Liver (tissue), 9 donors: Measurements from ENCODE around the gene DAPK1. TPM values are rescaled to one million over a fixed set of nuclear protein-coding genes. Genes with fewer than 3 reads are reported as not detected.
A peak's percentile ranks its signal among the peaks of the same experiment; 100 is the strongest.

Experiments used
- DNase-seq: peaks from one replicate; pipeline ENCODE4 v3.0.0-alpha.2; 2017; ENCODE audit warnings: low spot score
- H3K27ac ChIP-seq, 2 donors: one replicate each; pipeline ENCODE4 v1.7.0; 2013; ENCODE audit warnings: inconsistent platforms in 2 of 2, low read length in 2 of 2, control low read depth in 1 of 2, low read depth in 1 of 2, mild to moderate bottlenecking in 1 of 2
- H3K27me3 ChIP-seq, 4 donors: one replicate each; pipeline versions ENCODE4 v1.6.1 to v1.7.0; 2013; ENCODE audit warnings: low read length in 3 of 4, inconsistent platforms in 1 of 4, mild to moderate bottlenecking in 1 of 4, moderate library complexity in 1 of 4; ENCODE audit not compliant: control insufficient read depth in 4 of 4, insufficient read depth in 4 of 4
- H3K36me3 ChIP-seq, 4 donors: one replicate each; pipeline versions ENCODE4 v1.6.1 to v1.7.0; 2013; ENCODE audit warnings: low read length in 3 of 4, mild to moderate bottlenecking in 3 of 4, low read depth in 1 of 4, moderate library complexity in 1 of 4; ENCODE audit not compliant: control insufficient read depth in 4 of 4, insufficient read depth in 3 of 4
- H3K4me1 ChIP-seq, 4 donors: one replicate each; pipeline versions ENCODE4 v1.6.1 to v1.7.0; 2013; ENCODE audit warnings: low read length in 3 of 4, mild to moderate bottlenecking in 3 of 4, moderate library complexity in 1 of 4; ENCODE audit not compliant: control insufficient read depth in 4 of 4, insufficient read depth in 4 of 4
- H3K4me3 ChIP-seq, 3 donors: one replicate each; pipeline versions ENCODE4 v1.6.1 to v1.7.0; 2013; ENCODE audit warnings: low read length in 3 of 3, control low read depth in 1 of 3, low read depth in 1 of 3, mild to moderate bottlenecking in 1 of 3
- H3K9ac ChIP-seq, 2 donors: one replicate each; pipeline ENCODE4 v1.7.0; 2013; ENCODE audit warnings: low read length in 2 of 2, mild to moderate bottlenecking in 2 of 2, moderate library complexity in 2 of 2, control low read depth in 1 of 2, low read depth in 1 of 2
- H3K9me3 ChIP-seq, 4 donors: one replicate each; pipeline versions ENCODE4 v1.6.1 to v1.7.0; 2013; ENCODE audit warnings: low read length in 3 of 4; ENCODE audit not compliant: control insufficient read depth in 4 of 4
- EGR1 ChIP-seq, 2 donors: IDR thresholded peaks; 2 replicates each; pipeline ENCODE4 v1.6.1; 2016 to 2018; ENCODE audit warnings: antibody characterized with exemption in 2 of 2, low read depth in 2 of 2
- FOXA1 ChIP-seq: IDR thresholded peaks from 2 replicates; pipeline ENCODE4 v1.6.1; 2016; ENCODE audit warnings: antibody characterized with exemption
- FOXA2 ChIP-seq: IDR thresholded peaks from 2 replicates; pipeline ENCODE4 v1.6.1; 2016; ENCODE audit warnings: antibody characterized with exemption
- GABPA ChIP-seq, 2 donors: IDR thresholded peaks in 1 of 2; conservative IDR thresholded peaks in 1 of 2; 2 replicates each; pipeline ENCODE4 v1.6.1; 2016; ENCODE audit warnings: antibody characterized with exemption in 2 of 2, mild to moderate bottlenecking in 1 of 2, moderate library complexity in 1 of 2
- HNF4G ChIP-seq: IDR thresholded peaks from 2 replicates; pipeline ENCODE4 v1.6.1; 2016; ENCODE audit warnings: antibody characterized with exemption
- JUND ChIP-seq, 2 donors: IDR thresholded peaks; 2 replicates each; pipeline ENCODE4 v1.6.1; 2016; ENCODE audit warnings: antibody characterized with exemption in 2 of 2
- MAX ChIP-seq: IDR thresholded peaks from 2 replicates; pipeline ENCODE4 v1.6.1; 2016; ENCODE audit warnings: antibody characterized with exemption
- NR2F2 ChIP-seq: IDR thresholded peaks from 2 replicates; pipeline ENCODE4 v1.6.1; 2016; ENCODE audit warnings: antibody characterized with exemption
- REST ChIP-seq: IDR thresholded peaks from 2 replicates; pipeline ENCODE4 v1.6.1; 2016; ENCODE audit warnings: antibody characterized with exemption, mild to moderate bottlenecking
- RXRA ChIP-seq, 2 donors: IDR thresholded peaks; 2 replicates each; pipeline ENCODE4 v1.6.1; 2017 to 2018; ENCODE audit warnings: antibody characterized with exemption in 2 of 2, mild to moderate bottlenecking in 1 of 2
- SP1 ChIP-seq: IDR thresholded peaks from 2 replicates; pipeline ENCODE4 v1.6.1; 2018; ENCODE audit warnings: antibody characterized with exemption, mild to moderate bottlenecking
- TAF1 ChIP-seq: conservative IDR thresholded peaks from 2 replicates; pipeline ENCODE4 v1.6.1; 2016; ENCODE audit warnings: antibody characterized with exemption, mild to moderate bottlenecking
- YY1 ChIP-seq: IDR thresholded peaks from 2 replicates; pipeline ENCODE4 v1.6.1; 2016; ENCODE audit warnings: antibody characterized with exemption, mild to moderate bottlenecking
- WGBS: extraction: QIAGEN DNeasy Blood & Tissue Kit; methylation state at CpG from one replicate; pipeline ENCODE4 v1.1.7; 2013; 5-methylcytosine and 5-hydroxymethylcytosine counted together
- polyA plus RNA-seq, 2 donors: library from polyadenylated mRNA; stranded (reverse) in 1 of 2; unstranded in 1 of 2; fragments of 200-250 nt in 1 of 2; fragments of >200 nt in 1 of 2; fragmentation: Nextera tagmentation in 1 of 2; extraction: Ambion mirVana in 1 of 2; gene quantifications; one replicate each; pipeline versions ENCODE4 v1.2.1 to v1.2.3, GENCODE V29; 2013 to 2015
- total RNA-seq, 2 donors: library from RNA; depleted of rRNA; stranded (reverse); fragments of >200 nt; gene quantifications; one replicate each; pipeline ENCODE4 v1.2.3, GENCODE V29; 2014
- donor health status: healthy.
- donor health status: healthy.
- donor health status: healthy.
- donor health status: healthy.
- donor health status: healthy.

DAPK1 gene
- total and polyA plus RNA-seq, 4 donors: 14.0 to 40.8 (median 21.8) TPM

GRCh38 chr9:87675906-87676515 is 178.3 kb downstream of the DAPK1 start:
- DNase-seq: peak; percentile 39
- 88% methylated on average over 14 of the region's 14 CpGs for WGBS
- TF ChIP-seq REST: no peak
- TF ChIP-seq RXRA (IDR thresholded peaks at IDR 0.05): no peak
- H3K4me3 ChIP-seq: no peak overlapping the region
- H3K27me3 ChIP-seq: no peaks in the 10 kb centered on the region
- peaks cover 0 to 22% (median 0%) of the 10 kb centered on the region in 4 donors for H3K36me3 ChIP-seq
- peaks cover 0 to 10% (median 4%) of the 10 kb centered on the region in 4 donors for H3K4me1 ChIP-seq
- no peak overlapping the region for H3K27ac ChIP-seq
- no peaks in the 10 kb centered on the region for H3K9me3 ChIP-seq
- H3K9ac ChIP-seq: no peak overlapping the region

- no peak overlapping the region for H3K4me3 ChIP-seq
- H3K9me3 ChIP-seq: no peaks in the 10 kb centered on the region
- H3K4me1 ChIP-seq: peaks cover 1 to 11% (median 8%) of the 10 kb centered on the region in 4 donors
- DNase-seq: peak; percentile 33
- H3K36me3 ChIP-seq: peaks cover 0 to 20% (median 6%) of the 10 kb centered on the region in 4 donors
- H3K9ac ChIP-seq: no peak overlapping the region
- TF ChIP-seq YY1 (no peak), GABPA (IDR thresholded peaks at IDR 0.05 in 1 of 2, conservative IDR thresholded peaks at IDR 0.05 in 1 of 2) (no peak), EGR1 (IDR thresholded peaks at IDR 0.05; ENCODE audit: low read depth in 2 of 2) (no peak), JUND (IDR thresholded peaks at IDR 0.05) (no peak), SP1 (no peak), HNF4G (no peak), FOXA1 (no peak), MAX (no peak), TAF1 (no peak), REST (no peak), FOXA2 (no peak), NR2F2 (no peak), RXRA (IDR thresholded peaks at IDR 0.05) (no peak)
- H3K27me3 ChIP-seq: no peaks in the 10 kb centered on the region
- no peak overlapping the region for H3K27ac ChIP-seq
- 79% methylated on average over 14 of the region's 14 CpGs for WGBS
Observed at GRCh38 chr9:87676976-87677775, 179.5 kb downstream of the DAPK1 start.
